ENCODE results near the gene RPP30.
"Not testable (repeated sequence)": the region's sequence is repeated elsewhere in the genome, so short reads cannot be mapped to it uniquely, and the experiment has no call there.

The RPP30 gene

GRCh38 chr10:90872648-90873020 lies 860 bp downstream of the RPP30 start:
- FAIRE-seq: no peak

GRCh38 chr10:90879062-90879461 lies 7.3 kb downstream of the RPP30 start:
- no peak for FAIRE-seq

GRCh38 chr10:90880059-90880719 lies 8.4 kb downstream of the RPP30 start:
- FAIRE-seq: peak; percentile 95

- FAIRE-seq: no peak
These were observed 12.7 kb downstream of the RPP30 start for GRCh38 chr10:90884431-90884830.

GRCh38 chr10:90885176-90885575 lies 13.4 kb downstream of the RPP30 start:
- FAIRE-seq: no peak

- FAIRE-seq: no peak
These were observed 15.8 kb downstream of the RPP30 start for GRCh38 chr10:90887555-90887954.

GRCh38 chr10:90888387-90888786 lies 16.6 kb downstream of the RPP30 start:
- FAIRE-seq: no peak

GRCh38 chr10:90889636-90890035 lies 17.9 kb downstream of the RPP30 start:
- FAIRE-seq: no peak

- no peak for FAIRE-seq
These were observed 18.6 kb downstream of the RPP30 start for GRCh38 chr10:90890347-90890746.

GRCh38 chr10:90893190-90893589 lies 21.4 kb downstream of the RPP30 start:
- no peak for FAIRE-seq

GRCh38 chr10:90896916-90897315 lies 25.1 kb downstream of the RPP30 start:
- not testable (repeated sequence) for FAIRE-seq

GRCh38 chr10:90905925-90906324 lies 34.2 kb downstream of the RPP30 start:
- no peak for FAIRE-seq

- FAIRE-seq: no peak
These were observed 34.8 kb downstream of the RPP30 start for GRCh38 chr10:90906596-90906995.

- FAIRE-seq: peak; percentile 55
These were observed 39.6 kb downstream of the RPP30 start for GRCh38 chr10:90911133-90912051.

- FAIRE-seq: no peak
These were observed 40.4 kb downstream of the RPP30 start for GRCh38 chr10:90912174-90912573.

GRCh38 chr10:90912854-90913479 lies 41.2 kb downstream of the RPP30 start:
- FAIRE-seq: no peak

- FAIRE-seq: no peak
These were observed 42.1 kb downstream of the RPP30 start for GRCh38 chr10:90913774-90914420.

GRCh38 chr10:90914992-90915765 lies 43.4 kb downstream of the RPP30 start:
- no peak for FAIRE-seq

GRCh38 chr10:90915766-90916075 lies 43.9 kb downstream of the RPP30 start:
- no peak for FAIRE-seq

- FAIRE-seq: no peak
These were observed 44.8 kb downstream of the RPP30 start for GRCh38 chr10:90916392-90917237.

GRCh38 chr10:90917238-90917967 lies 45.6 kb downstream of the RPP30 start:
- FAIRE-seq: no peak

Data from G401.6 (cell line).